A549 (cell line): ENCODE data around the gene KLK10. TPM values are rescaled to one million over a fixed set of nuclear protein-coding genes. Genes with fewer than 3 reads are reported as not detected.

Experiments used
- ATAC-seq, 2 experiments: fragments of 200-7000 bp in 1 of 2; fragments of >200 bp in 1 of 2; cut with Nextera tagmentation in 1 of 2; cut with Tn5 transposase in 1 of 2; 3 replicates each; pipeline versions ENCODE4 v1.8.0 to v1.9.1; 2018 to 2020; ENCODE audit warnings: mild to moderate bottlenecking in 1 of 2, moderate library complexity in 1 of 2
- CTCF ChIA-PET: fragments of 300-600 bp; sonication (Branson Sonifier 250); formaldehyde crosslinking; extraction: SDS; loops from one replicate; lab custom pipeline; 2021; ENCODE audit warnings: antibody characterized with exemption, inconsistent platforms; lab: Yijun Ruan, JAX
- POLR2A ChIA-PET: fragments of 350-600 bp; formaldehyde crosslinking; extraction: SDS; loops from one replicate; lab custom pipeline; 2021; ENCODE audit warnings: antibody characterized with exemption, inconsistent platforms; lab: Yijun Ruan, JAX
- DNase-seq, 2 experiments: peaks; one replicate each; pipeline versions ENCODE4 v3.0.0 to v3.0.0-alpha.2; 2011 to 2016; ENCODE audit warnings: low read depth in 1 of 2, low spot score in 1 of 2
- FAIRE-seq: peaks from 2 replicates; lab custom pipeline; 2011; peaks lifted over from hg19 to GRCh38; lab: Jason Lieb, UNC
- H3K27ac ChIP-seq, 2 experiments: fragments of >200 bp; sonication (Bioruptor Twin); formaldehyde crosslinking; 3 replicates each; pipeline ENCODE4 v1.5.1; 2016 to 2017
- H3K4me1 ChIP-seq: fragments of >200 bp; sonication (Bioruptor Twin); formaldehyde crosslinking; 3 replicates; pipeline ENCODE4 v1.6.1; 2016
- H3K4me2 ChIP-seq: fragments of >200 bp; sonication (Bioruptor Twin); formaldehyde crosslinking; 3 replicates; pipeline ENCODE4 v1.6.1; 2016
- H3K4me3 ChIP-seq: fragments of >200 bp; sonication (Bioruptor Twin); formaldehyde crosslinking; 3 replicates; pipeline ENCODE4 v1.5.1; 2016
- H3K9me3 ChIP-seq: fragments of >200 bp; sonication (Bioruptor Twin); formaldehyde crosslinking; 3 replicates; pipeline ENCODE4 v1.6.1; 2016
- BHLHE40 ChIP-seq: IDR thresholded peaks from 2 replicates; pipeline ENCODE4 v1.6.1; 2012; ENCODE audit warnings: low read depth, low read length, inconsistent platforms
- CBX8 ChIP-seq: fragments of 200-600 bp; sonication (generic); IDR thresholded peaks from 2 replicates; pipeline ENCODE4 v1.6.1; 2016
- CHD4 ChIP-seq: fragments of 200-600 bp; sonication (generic); IDR thresholded peaks from 2 replicates; pipeline ENCODE4 v1.6.1; 2016; ENCODE audit warnings: antibody characterized with exemption, mild to moderate bottlenecking, borderline replicate concordance
- EHF ChIP-seq: fragments of 250-450 bp; sonication (Bioruptor Pico); IDR thresholded peaks from 2 replicates; pipeline ENCODE4 v1.5.0; 2020; ENCODE audit warnings: mild to moderate bottlenecking
- EHMT2 ChIP-seq: fragments of 200-600 bp; sonication (generic); IDR thresholded peaks from 2 replicates; pipeline ENCODE4 v1.6.1; 2016; ENCODE audit warnings: antibody characterized with exemption, low read depth, mild to moderate bottlenecking, moderate library complexity
- FOSB ChIP-seq: fragments of 250-450 bp; sonication (Bioruptor Pico); IDR thresholded peaks from 2 replicates; pipeline ENCODE4 v1.5.0; 2020; ENCODE audit warnings: mild to moderate bottlenecking, moderate library complexity
- FOSL2 ChIP-seq, 2 experiments: fragments of 450-650 bp in 1 of 2; fragments of >200 bp in 1 of 2; sonication (Bioruptor Twin) in 1 of 2; formaldehyde crosslinking; IDR thresholded peaks; 2 replicates each; pipeline versions ENCODE4 v1.5.0 to v1.6.1; 2016 to 2020; ENCODE audit warnings: mild to moderate bottlenecking in 1 of 2, moderate library complexity in 1 of 2
- GATA3 ChIP-seq: IDR thresholded peaks from 2 replicates; pipeline ENCODE4 v1.6.1; 2012; ENCODE audit warnings: borderline replicate concordance
- HOXB5 ChIP-seq: fragments of 250-450 bp; sonication (Bioruptor Pico); IDR thresholded peaks from 2 replicates; pipeline ENCODE4 v1.5.0; 2020; ENCODE audit warnings: mild to moderate bottlenecking, moderate library complexity
- JUN ChIP-seq, 2 experiments: fragments of >200 bp; sonication (Bioruptor Twin); formaldehyde crosslinking; IDR thresholded peaks; 2 replicates in 1 of 2; 3 replicates in 1 of 2; pipeline ENCODE4 v1.6.1; 2016 to 2017
- KDM1A ChIP-seq: fragments of 200-600 bp; sonication (generic); IDR thresholded peaks from 2 replicates; pipeline ENCODE4 v1.6.1; 2016; ENCODE audit warnings: low read depth, mild to moderate bottlenecking
- KDM5A ChIP-seq: fragments of 200-600 bp; sonication (generic); IDR thresholded peaks from 2 replicates; pipeline ENCODE4 v1.6.1; 2016; ENCODE audit warnings: antibody characterized with exemption, mild to moderate bottlenecking
- MAFK ChIP-seq: fragments of 450-650 bp; IDR thresholded peaks from 2 replicates; pipeline ENCODE4 v1.6.1; 2014; ENCODE audit not compliant: partially characterized antibody
- NFE2L2 ChIP-seq: fragments of 150-350 bp; conservative IDR thresholded peaks from 2 replicates; pipeline ENCODE4 v1.6.1; 2014; ENCODE audit warnings: low read length
- PHF8 ChIP-seq: fragments of 200-600 bp; sonication (generic); IDR thresholded peaks from 2 replicates; pipeline ENCODE4 v1.6.1; 2016; ENCODE audit warnings: low read depth, mild to moderate bottlenecking, antibody characterized with exemption, moderate library complexity, borderline replicate concordance
- POLR2AphosphoS2 ChIP-seq: conservative IDR thresholded peaks from 2 replicates; pipeline ENCODE4 v1.6.1; 2012; ENCODE audit warnings: low read length, improper control_type of control experiment, inconsistent platforms
- RNF2 ChIP-seq: fragments of 200-600 bp; sonication (generic); IDR thresholded peaks from 2 replicates; pipeline ENCODE4 v1.6.1; 2016; ENCODE audit warnings: low read depth, mild to moderate bottlenecking, antibody characterized with exemption, moderate library complexity, borderline replicate concordance
- SREBF2 ChIP-seq: fragments of 450-650 bp; IDR thresholded peaks from 2 replicates; pipeline ENCODE4 v1.6.1; 2014; ENCODE audit warnings: mild to moderate bottlenecking, moderate library complexity
- TFCP2L1 ChIP-seq: fragments of 250-450 bp; sonication (Bioruptor Pico); IDR thresholded peaks from 2 replicates; pipeline ENCODE4 v1.5.0; 2021; ENCODE audit warnings: mild to moderate bottlenecking
- TP53 ChIP-seq: fragments of 250-450 bp; sonication (Bioruptor Pico); IDR thresholded peaks from 2 replicates; pipeline ENCODE4 v1.5.0; 2021; ENCODE audit warnings: mild to moderate bottlenecking, moderate library complexity
- ZC3H11A ChIP-seq: fragments of 450-650 bp; IDR thresholded peaks from 2 replicates; pipeline ENCODE4 v1.6.1; 2014; ENCODE audit warnings: antibody characterized with exemption, mild to moderate bottlenecking
- WGBS: methylation state at CpG from one replicate; pipeline ENCODE4 v1.1.6; 2017; ENCODE audit errors: missing lambda C conversion rate; 5-methylcytosine and 5-hydroxymethylcytosine counted together
- polyA plus RNA-seq, 4 experiments: library from polyadenylated mRNA; depleted of rRNA in 3 of 4; stranded (reverse); fragments of >200 nt; fragmentation: RNase III in 1 of 4; extraction: RNeasy Plus Mini Kit Qiagen cat#74134 plus additional on column Dnase treatment in 1 of 4; gene quantifications; 2 replicates in 3 of 4; 3 replicates in 1 of 4; pipeline ENCODE4 v1.2.3, GENCODE V29; 2011 to 2017
- TF ChIP-seq, protein P1 (sequence below): fragments of 250-450 bp; sonication (Bioruptor Pico); IDR thresholded peaks from 2 replicates; pipeline ENCODE4 v1.5.0; 2020; ENCODE audit warnings: low read depth, mild to moderate bottlenecking, moderate library complexity
- TF ChIP-seq, protein P2 (sequence below): fragments of 450-650 bp; IDR thresholded peaks from 2 replicates; pipeline ENCODE4 v1.6.1; 2014; ENCODE audit warnings: antibody characterized with exemption
- TF ChIP-seq, protein P3 (sequence below): fragments of 200-600 bp; sonication (generic); IDR thresholded peaks from 2 replicates; pipeline ENCODE4 v1.6.1; 2016; ENCODE audit warnings: antibody characterized with exemption, mild to moderate bottlenecking, moderate library complexity
- TF ChIP-seq, protein P4 (sequence below): IDR thresholded peaks from 2 replicates; pipeline ENCODE4 v1.6.1; 2012
- TF ChIP-seq, protein P5 (sequence below): fragments of >200 bp; sonication (Bioruptor Twin); formaldehyde crosslinking; IDR thresholded peaks from 2 replicates; pipeline ENCODE4 v1.6.1; 2016

Gene KLK10
- polyA plus RNA-seq, 2 of the 4 experiments (the other 2 are of a cell fraction): 0.18 TPM; not detected in 1

DNA sequence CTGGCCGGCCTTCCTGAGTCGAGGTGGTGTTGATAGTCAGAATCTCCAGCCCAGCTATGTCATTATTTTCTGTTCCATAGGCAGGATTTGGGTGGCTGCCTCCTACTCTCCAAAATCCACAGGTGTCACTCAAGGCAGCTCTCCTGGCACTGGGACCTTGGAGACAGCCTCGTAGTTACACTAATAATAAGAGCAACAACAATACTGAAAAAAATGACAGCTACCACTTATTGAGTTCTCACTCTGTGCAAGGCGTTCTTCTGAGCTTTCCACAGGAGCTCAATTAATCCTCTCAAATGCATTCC lies 27.5 kb upstream of the KLK10 start:
- ATAC-seq (no peak), DNase-seq (no peak), FAIRE-seq (no peak)
- ChIA-PET CTCF (interaction anchor here (1.0 to 1.2 kb wide), 2 partner anchors 11 to 26 kb away, joined by 3 to 5 read pairs; no protein-coding TSS in a partner anchor), POLR2A (no interaction called here)
- H3K4me3 ChIP-seq: no peak overlapping the region
- no peak overlapping the region for H3K27ac ChIP-seq
- H3K4me2 ChIP-seq: no peak overlapping the region
- 28% methylated on average over 4 of the region's 4 CpGs for WGBS
- H3K9me3 ChIP-seq: peaks cover 5% of the 10 kb centered on the region; the same call in 1 of the 3 replicates
- H3K4me1 ChIP-seq: no peaks in the 10 kb centered on the region
- TF ChIP-seq POLR2AphosphoS2 (no peak), NFE2L2 (no peak), KDM1A (no peak), HOXB5 (CRISPR knock-in tag) (no peak), FOSL2 (IDR thresholded peaks at IDR 0.05) (no peak), FOSL2 (CRISPR knock-in tag; IDR thresholded peaks at IDR 0.05) (no peak), PHF8 (no peak), GATA3 (no peak), RNF2 (no peak), EHF (CRISPR knock-in tag) (no peak), JUN (IDR thresholded peaks at IDR 0.05) (no peak), EHMT2 (no peak), TFCP2L1 (CRISPR knock-in tag) (no peak), KDM5A (no peak), CHD4 (no peak), SREBF2 (no peak)
- TF ChIP-seq, protein P1, sequence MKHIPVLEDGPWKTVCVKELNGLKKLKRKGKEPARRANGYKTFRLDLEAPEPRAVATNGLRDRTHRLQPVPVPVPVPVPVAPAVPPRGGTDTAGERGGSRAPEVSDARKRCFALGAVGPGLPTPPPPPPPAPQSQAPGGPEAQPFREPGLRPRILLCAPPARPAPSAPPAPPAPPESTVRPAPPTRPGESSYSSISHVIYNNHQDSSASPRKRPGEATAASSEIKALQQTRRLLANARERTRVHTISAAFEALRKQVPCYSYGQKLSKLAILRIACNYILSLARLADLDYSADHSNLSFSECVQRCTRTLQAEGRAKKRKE (CRISPR knock-in tag): no peak
- TF ChIP-seq, protein P2, sequence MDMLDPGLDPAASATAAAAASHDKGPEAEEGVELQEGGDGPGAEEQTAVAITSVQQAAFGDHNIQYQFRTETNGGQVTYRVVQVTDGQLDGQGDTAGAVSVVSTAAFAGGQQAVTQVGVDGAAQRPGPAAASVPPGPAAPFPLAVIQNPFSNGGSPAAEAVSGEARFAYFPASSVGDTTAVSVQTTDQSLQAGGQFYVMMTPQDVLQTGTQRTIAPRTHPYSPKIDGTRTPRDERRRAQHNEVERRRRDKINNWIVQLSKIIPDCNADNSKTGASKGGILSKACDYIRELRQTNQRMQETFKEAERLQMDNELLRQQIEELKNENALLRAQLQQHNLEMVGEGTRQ: no peak
- TF ChIP-seq, protein P3, sequence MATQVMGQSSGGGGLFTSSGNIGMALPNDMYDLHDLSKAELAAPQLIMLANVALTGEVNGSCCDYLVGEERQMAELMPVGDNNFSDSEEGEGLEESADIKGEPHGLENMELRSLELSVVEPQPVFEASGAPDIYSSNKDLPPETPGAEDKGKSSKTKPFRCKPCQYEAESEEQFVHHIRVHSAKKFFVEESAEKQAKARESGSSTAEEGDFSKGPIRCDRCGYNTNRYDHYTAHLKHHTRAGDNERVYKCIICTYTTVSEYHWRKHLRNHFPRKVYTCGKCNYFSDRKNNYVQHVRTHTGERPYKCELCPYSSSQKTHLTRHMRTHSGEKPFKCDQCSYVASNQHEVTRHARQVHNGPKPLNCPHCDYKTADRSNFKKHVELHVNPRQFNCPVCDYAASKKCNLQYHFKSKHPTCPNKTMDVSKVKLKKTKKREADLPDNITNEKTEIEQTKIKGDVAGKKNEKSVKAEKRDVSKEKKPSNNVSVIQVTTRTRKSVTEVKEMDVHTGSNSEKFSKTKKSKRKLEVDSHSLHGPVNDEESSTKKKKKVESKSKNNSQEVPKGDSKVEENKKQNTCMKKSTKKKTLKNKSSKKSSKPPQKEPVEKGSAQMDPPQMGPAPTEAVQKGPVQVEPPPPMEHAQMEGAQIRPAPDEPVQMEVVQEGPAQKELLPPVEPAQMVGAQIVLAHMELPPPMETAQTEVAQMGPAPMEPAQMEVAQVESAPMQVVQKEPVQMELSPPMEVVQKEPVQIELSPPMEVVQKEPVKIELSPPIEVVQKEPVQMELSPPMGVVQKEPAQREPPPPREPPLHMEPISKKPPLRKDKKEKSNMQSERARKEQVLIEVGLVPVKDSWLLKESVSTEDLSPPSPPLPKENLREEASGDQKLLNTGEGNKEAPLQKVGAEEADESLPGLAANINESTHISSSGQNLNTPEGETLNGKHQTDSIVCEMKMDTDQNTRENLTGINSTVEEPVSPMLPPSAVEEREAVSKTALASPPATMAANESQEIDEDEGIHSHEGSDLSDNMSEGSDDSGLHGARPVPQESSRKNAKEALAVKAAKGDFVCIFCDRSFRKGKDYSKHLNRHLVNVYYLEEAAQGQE: no peak
- TF ChIP-seq, protein P4, sequence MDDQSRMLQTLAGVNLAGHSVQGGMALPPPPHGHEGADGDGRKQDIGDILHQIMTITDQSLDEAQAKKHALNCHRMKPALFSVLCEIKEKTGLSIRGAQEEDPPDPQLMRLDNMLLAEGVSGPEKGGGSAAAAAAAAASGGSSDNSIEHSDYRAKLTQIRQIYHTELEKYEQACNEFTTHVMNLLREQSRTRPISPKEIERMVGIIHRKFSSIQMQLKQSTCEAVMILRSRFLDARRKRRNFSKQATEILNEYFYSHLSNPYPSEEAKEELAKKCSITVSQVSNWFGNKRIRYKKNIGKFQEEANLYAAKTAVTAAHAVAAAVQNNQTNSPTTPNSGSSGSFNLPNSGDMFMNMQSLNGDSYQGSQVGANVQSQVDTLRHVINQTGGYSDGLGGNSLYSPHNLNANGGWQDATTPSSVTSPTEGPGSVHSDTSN: no peak

DNA sequence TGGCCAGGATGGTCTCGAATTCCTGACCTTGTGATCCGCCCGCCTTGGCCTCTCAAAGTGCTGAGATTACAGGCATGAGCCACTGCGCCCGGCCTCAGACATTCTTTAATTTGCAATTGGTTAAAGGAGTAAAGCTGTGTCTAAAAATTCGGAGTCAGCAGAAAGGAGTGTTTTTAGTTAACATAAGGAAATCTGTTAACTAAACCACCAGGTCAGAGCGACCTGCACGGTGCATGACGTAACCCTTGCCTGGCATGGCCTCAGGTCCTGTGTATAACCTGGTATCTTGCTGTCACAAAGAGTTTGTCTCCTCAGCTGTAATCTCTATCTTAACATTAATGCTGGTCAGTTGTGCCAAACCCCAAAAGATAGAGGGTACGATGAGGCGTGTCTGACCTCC lies 24.8 kb upstream of the KLK10 start:
- H3K4me2 ChIP-seq: no peak overlapping the region
- TF ChIP-seq, protein P5, sequence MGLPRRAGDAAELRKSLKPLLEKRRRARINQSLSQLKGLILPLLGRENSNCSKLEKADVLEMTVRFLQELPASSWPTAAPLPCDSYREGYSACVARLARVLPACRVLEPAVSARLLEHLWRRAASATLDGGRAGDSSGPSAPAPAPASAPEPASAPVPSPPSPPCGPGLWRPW: no peak
- TF ChIP-seq MAFK: peak; percentile 87
- no peak for TF ChIP-seq CBX8
- no peak for TF ChIP-seq KDM1A
- no peak for TF ChIP-seq TP53 (CRISPR knock-in tag)
- TF ChIP-seq FOSB (CRISPR knock-in tag): no peak
- no peak for TF ChIP-seq ZC3H11A
- TF ChIP-seq BHLHE40: no peak
- ChIA-PET CTCF (interaction anchor here (1.4 to 2.3 kb wide), 5 partner anchors 9 to 28 kb away, joined by 3 to 6 read pairs (median 4); no protein-coding TSS in a partner anchor), POLR2A (no interaction called here)
- no peak for DNase-seq
- no peak overlapping the region for H3K4me3 ChIP-seq
- H3K27ac ChIP-seq: no peak overlapping the region
- FAIRE-seq: no peak
- H3K9me3 ChIP-seq: no peaks in the 10 kb centered on the region
- ATAC-seq: no peak
- H3K4me1 ChIP-seq: no peaks in the 10 kb centered on the region
- 66% methylated on average over 11 of the region's 11 CpGs for WGBS
